K562 (cell line): Measurements from ENCODE around the gene CACNG3. TPM values are rescaled to one million over a fixed set of nuclear protein-coding genes. Genes with fewer than 3 reads are reported as not detected.

ENCODE experiments used
- ATAC-seq: fragments of 200-7000 bp; cut with Tn5 transposase; 3 replicates; pipeline ENCODE4 v1.9.1; 2020; ENCODE audit warnings: moderate library complexity
- BruUV-seq: library from RNA; stranded (reverse); fragments of 400-500 nt; replicated peaks from 2 replicates; lab custom pipeline; 2021; lab: Mats Ljungman, UMichigan
- CTCF ChIA-PET: fragments of 300-600 bp; formaldehyde crosslinking; extraction: SDS; loops from one replicate; lab custom pipeline; 2021; ENCODE audit warnings: low intra/inter-chr PET ratio; lab: Yijun Ruan, JAX
- POLR2A ChIA-PET: fragments of 300-600, 350-650 bp; sonication (Branson Sonifier 250); formaldehyde crosslinking; extraction: SDS; loops from one replicate; lab custom pipeline; 2021; ENCODE audit warnings: antibody characterized with exemption, inconsistent platforms; lab: Yijun Ruan, JAX
- DNase-seq, 4 experiments: peaks; one replicate each; pipeline versions ENCODE4 v3.0.0 to v3.0.0-alpha.2; 2011 to 2018; ENCODE audit warnings: low spot score in 3 of 4, mixed read lengths in 3 of 4; ENCODE audit errors: extremely low read depth in 1 of 4
- FAIRE-seq: peaks from 2 replicates; lab custom pipeline; 2011; peaks lifted over from hg19 to GRCh38; lab: Jason Lieb, UNC
- H2AFZ ChIP-seq: 2 replicates; pipeline ENCODE4 v1.6.0; 2011; ENCODE audit warnings: low read depth, low read length, control low read depth, inconsistent platforms
- H3K27ac ChIP-seq: fragments of 200-600 bp; 3 replicates; pipeline ENCODE4 v1.8.0; 2011; ENCODE audit warnings: low read depth, mild to moderate bottlenecking, control low read depth, inconsistent platforms, low read length, moderate library complexity, mixed read lengths; ENCODE audit errors: extremely low read depth
- H3K27me3 ChIP-seq, 2 experiments: fragments of 300-600 bp in 1 of 2; 2 replicates in 1 of 2; 3 replicates in 1 of 2; pipeline versions ENCODE4 v1.6.0 to v1.8.0; 2011; ENCODE audit warnings: inconsistent platforms in 2 of 2, low read length in 2 of 2, mild to moderate bottlenecking in 1 of 2, mixed read lengths in 1 of 2, moderate library complexity in 1 of 2; ENCODE audit not compliant: control insufficient read depth in 2 of 2, insufficient read depth in 2 of 2
- H3K36me3 ChIP-seq: fragments of 300-600 bp; 3 replicates; pipeline ENCODE4 v1.8.0; 2011; ENCODE audit warnings: mild to moderate bottlenecking, low read length, inconsistent platforms; ENCODE audit not compliant: control insufficient read depth, insufficient read depth
- H3K4me1 ChIP-seq, 2 experiments: fragments of 200-600 bp in 1 of 2; replicated peaks in 1 of 2; 2 replicates in 1 of 2; 3 replicates in 1 of 2; pipeline versions ENCODE4 v1.5.1 to v1.8.0; 2011; ENCODE audit warnings: inconsistent platforms in 2 of 2, low read length in 2 of 2, mild to moderate bottlenecking in 1 of 2, mixed read lengths in 1 of 2, moderate library complexity in 1 of 2; ENCODE audit not compliant: control insufficient read depth in 2 of 2, insufficient read depth in 2 of 2
- H3K4me2 ChIP-seq: 2 replicates; pipeline ENCODE4 v1.6.1; 2011; ENCODE audit warnings: low read length, control low read depth, inconsistent platforms, mixed read lengths; ENCODE audit not compliant: insufficient read depth
- H3K4me3 ChIP-seq: fragments of 200-600 bp; sonication (generic), shearing (Covaris generic); 2 replicates; pipeline ENCODE4 v1.5.1; 2016; ENCODE audit warnings: control low read depth, inconsistent platforms
- H3K79me2 ChIP-seq: fragments of 200-600 bp; 3 replicates; pipeline ENCODE4 v1.8.0; 2011; ENCODE audit warnings: low read length, inconsistent platforms; ENCODE audit not compliant: control insufficient read depth, insufficient read depth
- H3K9ac ChIP-seq, 2 experiments: 2 replicates each; pipeline versions ENCODE4 v1.6.0 to v1.6.1; 2011; ENCODE audit warnings: low read depth in 2 of 2, low read length in 2 of 2, control low read depth in 1 of 2, inconsistent platforms in 1 of 2, mild to moderate bottlenecking in 1 of 2, mixed read lengths in 1 of 2; ENCODE audit not compliant: insufficient read depth in 1 of 2
- H3K9me1 ChIP-seq: one replicate; pipeline ENCODE4 v1.6.0; 2011; ENCODE audit warnings: inconsistent platforms, mild to moderate bottlenecking, low read length, moderate library complexity; ENCODE audit not compliant: control insufficient read depth, insufficient read depth
- H3K9me3 ChIP-seq: replicated peaks from 2 replicates; pipeline ENCODE4 v1.5.1; 2011; ENCODE audit warnings: low read depth, low read length, inconsistent platforms; ENCODE audit not compliant: control insufficient read depth, insufficient read depth
- H4K20me1 ChIP-seq: replicated peaks from 2 replicates; pipeline ENCODE4 v1.6.1; 2011; ENCODE audit warnings: low read length, inconsistent platforms, mixed read lengths; ENCODE audit not compliant: control insufficient read depth, insufficient read depth
- BCOR ChIP-seq: fragments of 450-650 bp; IDR thresholded peaks from 2 replicates; pipeline ENCODE4 v1.6.1; 2016
- CXXC5 ChIP-seq: fragments of 250-450 bp; sonication (Bioruptor Pico); IDR thresholded peaks from 2 replicates; pipeline ENCODE4 v1.8.0; 2022; ENCODE audit warnings: inconsistent platforms, mild to moderate bottlenecking, moderate library complexity
- GTF2F1 ChIP-seq: IDR thresholded peaks from 2 replicates; pipeline ENCODE4 v1.6.1; 2011; ENCODE audit warnings: low read depth, low read length, improper control_type of control experiment
- IFI16 ChIP-seq: fragments of 250-450 bp; sonication (Bioruptor Pico); IDR thresholded peaks from 2 replicates; pipeline ENCODE4 v2.1.2; 2022; ENCODE audit warnings: mild to moderate bottlenecking, inconsistent platforms
- IRF2 ChIP-seq: sonication (generic); formaldehyde crosslinking; IDR thresholded peaks from 2 replicates; pipeline ENCODE4 v1.8.1; 2022; ENCODE audit warnings: mild to moderate bottlenecking, missing genetic modification reagents
- LCOR ChIP-seq: sonication (generic); formaldehyde crosslinking; IDR thresholded peaks from 2 replicates; pipeline ENCODE4 v1.8.0; 2022; ENCODE audit warnings: mild to moderate bottlenecking, missing genetic modification reagents
- MCM5 ChIP-seq: fragments of 450-650 bp; IDR thresholded peaks from 2 replicates; pipeline ENCODE4 v1.6.1; 2016; ENCODE audit warnings: low read depth
- RBM25 ChIP-seq: fragments of 200-400 bp; formaldehyde crosslinking; IDR thresholded peaks from 2 replicates; pipeline ENCODE4 v1.6.1; 2018; ENCODE audit warnings: low read length, low read depth, moderate library complexity; ENCODE audit not compliant: severe bottlenecking
- TARDBP ChIP-seq: fragments of 450-650 bp; IDR thresholded peaks from 2 replicates; pipeline ENCODE4 v1.6.1; 2016
- ZBTB17 ChIP-seq: fragments of 450-650 bp; formaldehyde crosslinking; IDR thresholded peaks from 2 replicates; pipeline ENCODE4 v1.4.0; 2020; ENCODE audit warnings: mild to moderate bottlenecking
- ZFP36 ChIP-seq: fragments of 150-350 bp; IDR thresholded peaks from 2 replicates; pipeline ENCODE4 v1.6.1; 2018; ENCODE audit warnings: low read length, low read depth; ENCODE audit not compliant: partially characterized antibody
- ZNF121 ChIP-seq: sonication (generic); formaldehyde crosslinking; conservative IDR thresholded peaks from 2 replicates; pipeline ENCODE4 v1.8.0; 2022; ENCODE audit warnings: missing genetic modification reagents
- WGBS: fragments of 100-300 bp; shearing (Covaris generic); methylation state at CpG from one replicate; pipeline ENCODE4 v1.1.6; 2016; ENCODE audit warnings: low coverage, mixed read lengths; ENCODE audit not compliant: insufficient coverage; ENCODE audit errors: missing lambda C conversion rate; 5-methylcytosine and 5-hydroxymethylcytosine counted together
- in situ Hi-C: fragments of 300-500 bp; cut with MboI; formaldehyde crosslinking; loops from 4 replicates; pipeline ENCODE4 v1.15.0; 2018; ENCODE audit warnings: inconsistent platforms, mixed read lengths
- intact Hi-C: fragments of 100-400 bp; cut with micrococcal nuclease; formaldehyde crosslinking; loops from 2 replicates; pipeline ENCODE4 v1.14.2; 2022
- polyA plus RNA-seq, 8 experiments: library from polyadenylated mRNA; depleted of rRNA in 4 of 8; stranded (reverse) in 5 of 8; unstranded in 3 of 8; fragments of >200 nt; fragmentation: Nextera tagmentation in 2 of 8; fragmentation: Illumina TruSeq in 1 of 8; extraction: Ambion mirVana in 2 of 8; extraction: Trizol in 1 of 8; gene quantifications; 2 replicates each; pipeline versions ENCODE4 v1.2.1 to v1.2.3, GENCODE V29; 2011 to 2014; ENCODE audit warnings: inconsistent platforms in 1 of 8, missing spikeins in 1 of 8
- total RNA-seq, 7 experiments: library from RNA; depleted of rRNA in 6 of 7; stranded (reverse); fragments of >200 nt in 6 of 7; fragmentation: Illumina TruSeq in 2 of 7; extraction: Trizol in 2 of 7; gene quantifications; 2 replicates each; pipeline versions ENCODE4 v1.2.1 to v1.2.3, GENCODE V29; 2011 to 2021; ENCODE audit warnings: low replicate concordance in 1 of 7
- TF ChIP-seq, protein P1 (sequence below): sonication (generic); formaldehyde crosslinking; IDR thresholded peaks from 2 replicates; pipeline ENCODE4 v1.8.1; 2023; ENCODE audit warnings: missing genetic modification reagents, mild to moderate bottlenecking, borderline replicate concordance

The CACNG3 gene
- total and polyA plus RNA-seq, 9 of the 15 experiments (the other 6 are each of a cell fraction or from before 2014, with no cell fraction given) = not detected

DNA sequence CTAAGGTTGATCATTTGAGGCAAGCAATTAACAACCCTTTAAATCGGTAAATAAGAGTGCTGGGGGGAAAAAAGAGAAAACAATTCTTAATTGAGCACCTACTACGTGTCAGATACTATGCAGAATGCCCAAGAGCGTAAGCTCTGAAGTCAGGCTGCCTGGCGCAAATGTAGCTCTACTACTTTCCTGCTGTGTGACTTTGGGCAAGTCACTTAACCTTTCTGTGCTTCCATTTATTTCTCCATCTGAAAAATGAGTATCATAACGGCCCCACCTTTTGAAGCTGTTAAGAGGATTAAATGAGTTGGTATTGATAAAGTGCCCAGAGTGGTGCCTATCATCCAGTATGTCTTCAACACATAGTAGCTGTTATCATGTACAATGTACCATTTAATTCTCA lies 102.0 kb downstream of the CACNG3 start:
- intact Hi-C loops (no loop called here), in situ Hi-C loops (no loop called here)
- WGBS = 9% methylated on average over 5 of the region's 5 CpGs
- Histone ChIP-seq H3K36me3 (no peaks in the 10 kb centered on the region), H2AFZ (no peak overlapping the region), H3K4me2 (no peak overlapping the region), H3K9me3 (no peaks in the 10 kb centered on the region), H3K9me1 (no peaks in the 10 kb centered on the region), H4K20me1 (no peaks in the 10 kb centered on the region), H3K4me1 (no peaks in the 10 kb centered on the region), H3K27ac (no peak overlapping the region), H3K27me3 (peaks cover 5 to 39% of the 10 kb centered on the region in 2 experiments), H3K4me3 (no peak overlapping the region), H3K9ac (no peak overlapping the region), H3K79me2 (no peaks in the 10 kb centered on the region)
- no TSS peak for BruUV-seq
- ChIA-PET POLR2A (no interaction called here), CTCF (no interaction called here)
- peak; percentile 81 for TF ChIP-seq RBM25
- TF ChIP-seq ZFP36 = peak; percentile 51
- no peak for TF ChIP-seq IRF2
- TF ChIP-seq BCOR = peak; percentile 74
- no peak for ATAC-seq
- DNase-seq = no peak
- no peak for FAIRE-seq

DNA sequence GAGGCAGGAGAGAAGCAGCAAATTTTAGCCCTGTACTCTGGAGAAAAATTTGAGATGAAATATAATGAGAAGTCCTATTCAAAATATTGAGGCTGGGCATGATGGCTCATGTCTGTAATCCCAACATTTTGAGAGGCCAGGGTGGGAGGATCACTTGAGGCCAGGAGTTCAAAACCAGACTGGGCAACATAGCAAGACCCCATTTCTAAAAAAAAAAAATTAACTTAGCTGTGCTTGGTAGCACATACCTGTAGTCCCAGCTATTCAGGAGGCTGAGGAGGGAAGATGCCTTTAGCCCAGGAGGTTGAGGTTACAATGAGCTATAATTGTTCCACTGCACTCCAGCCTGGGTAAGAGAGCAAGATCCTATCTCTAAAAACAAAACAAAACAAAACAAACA lies 103.4 kb downstream of the CACNG3 start:
- intact Hi-C loops (no loop called here), in situ Hi-C loops (no loop called here)
- Histone ChIP-seq H3K36me3 (no peaks in the 10 kb centered on the region), H3K4me1 (no peaks in the 10 kb centered on the region), H3K4me3 (no peak overlapping the region), H3K79me2 (no peaks in the 10 kb centered on the region), H3K9me3 (no peaks in the 10 kb centered on the region), H3K4me2 (no peak overlapping the region), H3K9ac (no peak overlapping the region), H3K27me3 (peaks cover 9 to 28% of the 10 kb centered on the region in 2 experiments), H3K9me1 (no peaks in the 10 kb centered on the region), H4K20me1 (no peaks in the 10 kb centered on the region), H3K27ac (no peak overlapping the region), H2AFZ (no peak overlapping the region)
- DNase-seq (no peak), ATAC-seq (no peak), FAIRE-seq (no peak)
- ChIA-PET CTCF (no interaction called here), POLR2A (interaction anchor here (0.6 kb wide), 1 partner anchor 587 kb away, joined by 3 read pairs; no protein-coding TSS in a partner anchor)
- no TSS peak for BruUV-seq
- TF ChIP-seq IFI16 (CRISPR knock-in tag) = no peak
- TF ChIP-seq ZBTB17 (CRISPR knock-in tag) = no peak
- peak; percentile 83 for TF ChIP-seq ZNF121 (CRISPR knock-in tag)
- TF ChIP-seq, protein P1, sequence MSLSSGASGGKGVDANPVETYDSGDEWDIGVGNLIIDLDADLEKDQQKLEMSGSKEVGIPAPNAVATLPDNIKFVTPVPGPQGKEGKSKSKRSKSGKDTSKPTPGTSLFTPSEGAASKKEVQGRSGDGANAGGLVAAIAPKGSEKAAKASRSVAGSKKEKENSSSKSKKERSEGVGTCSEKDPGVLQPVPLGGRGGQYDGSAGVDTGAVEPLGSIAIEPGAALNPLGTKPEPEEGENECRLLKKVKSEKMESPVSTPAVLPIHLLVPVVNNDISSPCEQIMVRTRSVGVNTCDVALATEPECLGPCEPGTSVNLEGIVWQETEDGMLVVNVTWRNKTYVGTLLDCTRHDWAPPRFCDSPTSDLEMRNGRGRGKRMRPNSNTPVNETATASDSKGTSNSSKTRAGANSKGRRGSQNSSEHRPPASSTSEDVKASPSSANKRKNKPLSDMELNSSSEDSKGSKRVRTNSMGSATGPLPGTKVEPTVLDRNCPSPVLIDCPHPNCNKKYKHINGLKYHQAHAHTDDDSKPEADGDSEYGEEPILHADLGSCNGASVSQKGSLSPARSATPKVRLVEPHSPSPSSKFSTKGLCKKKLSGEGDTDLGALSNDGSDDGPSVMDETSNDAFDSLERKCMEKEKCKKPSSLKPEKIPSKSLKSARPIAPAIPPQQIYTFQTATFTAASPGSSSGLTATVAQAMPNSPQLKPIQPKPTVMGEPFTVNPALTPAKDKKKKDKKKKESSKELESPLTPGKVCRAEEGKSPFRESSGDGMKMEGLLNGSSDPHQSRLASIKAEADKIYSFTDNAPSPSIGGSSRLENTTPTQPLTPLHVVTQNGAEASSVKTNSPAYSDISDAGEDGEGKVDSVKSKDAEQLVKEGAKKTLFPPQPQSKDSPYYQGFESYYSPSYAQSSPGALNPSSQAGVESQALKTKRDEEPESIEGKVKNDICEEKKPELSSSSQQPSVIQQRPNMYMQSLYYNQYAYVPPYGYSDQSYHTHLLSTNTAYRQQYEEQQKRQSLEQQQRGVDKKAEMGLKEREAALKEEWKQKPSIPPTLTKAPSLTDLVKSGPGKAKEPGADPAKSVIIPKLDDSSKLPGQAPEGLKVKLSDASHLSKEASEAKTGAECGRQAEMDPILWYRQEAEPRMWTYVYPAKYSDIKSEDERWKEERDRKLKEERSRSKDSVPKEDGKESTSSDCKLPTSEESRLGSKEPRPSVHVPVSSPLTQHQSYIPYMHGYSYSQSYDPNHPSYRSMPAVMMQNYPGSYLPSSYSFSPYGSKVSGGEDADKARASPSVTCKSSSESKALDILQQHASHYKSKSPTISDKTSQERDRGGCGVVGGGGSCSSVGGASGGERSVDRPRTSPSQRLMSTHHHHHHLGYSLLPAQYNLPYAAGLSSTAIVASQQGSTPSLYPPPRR = no peak
- no peak for TF ChIP-seq CXXC5 (CRISPR knock-in tag)
- no peak for TF ChIP-seq LCOR (CRISPR knock-in tag)
- no peak for TF ChIP-seq TARDBP
- TF ChIP-seq GTF2F1 = no peak
- TF ChIP-seq MCM5 = no peak
